Keratinocyte (primary cell): ENCODE measurements around the gene JAKMIP2.

Experiments used
- EZH2 ChIP-seq: IDR thresholded peaks from one replicate; pipeline ENCODE4 v1.6.1; 2012; ENCODE audit warnings: inconsistent platforms, mild to moderate bottlenecking, low read length, moderate library complexity
- TF ChIP-seq, protein P1 (sequence below), 3 experiments: IDR thresholded peaks in 1 of 3; conservative IDR thresholded peaks in 1 of 3; optimal IDR thresholded peaks in 1 of 3; 2 replicates in 2 of 3; 3 replicates in 1 of 3; pipeline versions ENCODE3 to v1.5.1; 2011; ENCODE audit warnings: low read length in 3 of 3, mild to moderate bottlenecking in 3 of 3, moderate library complexity in 2 of 3, control low read depth in 1 of 3, inconsistent platforms in 1 of 3; ENCODE audit not compliant: insufficient read depth in 2 of 3; ENCODE audit errors: extremely low read depth in 1 of 3

GRCh38 chr5:147674411-147674810 lies 108.1 kb downstream of the JAKMIP2 start:
- TF ChIP-seq, protein P1, sequence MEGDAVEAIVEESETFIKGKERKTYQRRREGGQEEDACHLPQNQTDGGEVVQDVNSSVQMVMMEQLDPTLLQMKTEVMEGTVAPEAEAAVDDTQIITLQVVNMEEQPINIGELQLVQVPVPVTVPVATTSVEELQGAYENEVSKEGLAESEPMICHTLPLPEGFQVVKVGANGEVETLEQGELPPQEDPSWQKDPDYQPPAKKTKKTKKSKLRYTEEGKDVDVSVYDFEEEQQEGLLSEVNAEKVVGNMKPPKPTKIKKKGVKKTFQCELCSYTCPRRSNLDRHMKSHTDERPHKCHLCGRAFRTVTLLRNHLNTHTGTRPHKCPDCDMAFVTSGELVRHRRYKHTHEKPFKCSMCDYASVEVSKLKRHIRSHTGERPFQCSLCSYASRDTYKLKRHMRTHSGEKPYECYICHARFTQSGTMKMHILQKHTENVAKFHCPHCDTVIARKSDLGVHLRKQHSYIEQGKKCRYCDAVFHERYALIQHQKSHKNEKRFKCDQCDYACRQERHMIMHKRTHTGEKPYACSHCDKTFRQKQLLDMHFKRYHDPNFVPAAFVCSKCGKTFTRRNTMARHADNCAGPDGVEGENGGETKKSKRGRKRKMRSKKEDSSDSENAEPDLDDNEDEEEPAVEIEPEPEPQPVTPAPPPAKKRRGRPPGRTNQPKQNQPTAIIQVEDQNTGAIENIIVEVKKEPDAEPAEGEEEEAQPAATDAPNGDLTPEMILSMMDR (optimal IDR thresholded peaks at IDR 0.05 in 1 of 3, IDR thresholded peaks at IDR 0.05 in 1 of 3, conservative IDR thresholded peaks at IDR 0.05 in 1 of 3; ENCODE audit: extremely low read depth in 1 of 3, insufficient read depth in 2 of 3, low read length in 3 of 3): no peak
- no peak for TF ChIP-seq EZH2
